PC-3 (cell line): Measurements from ENCODE around the gene SERTAD1. TPM values are rescaled to one million over a fixed set of nuclear protein-coding genes. Genes with fewer than 3 reads are reported as not detected.

Experiments used
- ATAC-seq: fragments of 200-7000 bp; cut with Tn5 transposase; 2 replicates; pipeline ENCODE4 v1.9.1; 2020; ENCODE audit warnings: mild to moderate bottlenecking, moderate library complexity
- BruUV-seq: library from RNA; stranded (reverse); fragments of 400-500 nt; replicated peaks from 2 replicates; lab custom pipeline; 2021; lab: Mats Ljungman, UMichigan
- CTCF ChIA-PET: fragments of 300-600 bp; sonication (Branson Sonifier 250); formaldehyde crosslinking; loops from one replicate; lab custom pipeline; 2022; ENCODE audit warnings: antibody characterized with exemption; lab: Charles Lee
- POLR2A ChIA-PET: fragments of 300-600 bp; sonication (Branson Sonifier 250); formaldehyde crosslinking; loops from one replicate; lab custom pipeline; 2022; ENCODE audit warnings: antibody characterized with exemption; ENCODE audit not compliant: unreplicated experiment; lab: Charles Lee
- DNase-seq: peaks from one replicate; pipeline ENCODE4 v3.0.0-alpha.2; 2015
- H2AFZ ChIP-seq: fragments of 300-600 bp; sonication (generic); 2 replicates; pipeline ENCODE4 v1.6.0; 2016; ENCODE audit warnings: antibody characterized with exemption, low read length
- H3F3A ChIP-seq: fragments of 300-600 bp; sonication (generic); one replicate; pipeline ENCODE4 v1.6.0; 2017; ENCODE audit warnings: antibody characterized with exemption, low read length, control low read depth, mild to moderate bottlenecking; ENCODE audit not compliant: unreplicated experiment
- H3K27ac ChIP-seq: fragments of 300-600 bp; sonication (generic); 2 replicates; pipeline ENCODE4 v1.5.1; 2016; ENCODE audit warnings: mild to moderate bottlenecking, low read length
- H3K27me3 ChIP-seq: fragments of 300-600 bp; sonication (generic); 2 replicates; pipeline ENCODE4 v1.6.1; 2016; ENCODE audit warnings: low read length, mixed read lengths
- H3K36me3 ChIP-seq: fragments of 300-600 bp; sonication (generic); 2 replicates; pipeline ENCODE4 v1.6.1; 2016; ENCODE audit warnings: low read depth, mixed run types, low read length, mixed read lengths
- H3K4me1 ChIP-seq: fragments of 300-600 bp; sonication (generic); 2 replicates; pipeline ENCODE4 v1.5.1; 2016; ENCODE audit warnings: low read length; ENCODE audit not compliant: insufficient read depth
- H3K4me2 ChIP-seq: fragments of 300-600 bp; sonication (generic); 2 replicates; pipeline ENCODE4 v1.6.0; 2016; ENCODE audit warnings: low read length
- H3K4me3 ChIP-seq: fragments of 300-600 bp; sonication (generic); 2 replicates; pipeline ENCODE4 v1.5.1; 2016; ENCODE audit warnings: mild to moderate bottlenecking, low read length, mixed read lengths
- H3K79me2 ChIP-seq: fragments of 300-600 bp; sonication (generic); 2 replicates; pipeline ENCODE4 v1.6.1; 2017; ENCODE audit warnings: low read length, mixed read lengths
- H3K9ac ChIP-seq: fragments of 300-600 bp; sonication (generic); 2 replicates; pipeline ENCODE4 v1.6.0; 2016; ENCODE audit warnings: mild to moderate bottlenecking, low read length
- H3K9me2 ChIP-seq: fragments of 300-600 bp; sonication (generic); replicated peaks from 2 replicates; pipeline ENCODE4 v1.6.1; 2016; ENCODE audit warnings: mixed run types, low read length, mixed read lengths
- H3K9me3 ChIP-seq: fragments of 300-600 bp; sonication (generic); 2 replicates; pipeline ENCODE4 v1.6.1; 2016; ENCODE audit warnings: low read length, mixed read lengths
- H4K20me1 ChIP-seq: fragments of 300-600 bp; sonication (generic); 2 replicates; pipeline ENCODE4 v1.6.1; 2016; ENCODE audit warnings: low read length, mixed read lengths
- CTCF ChIP-seq: fragments of 300-600 bp; sonication (generic); conservative IDR thresholded peaks from 2 replicates; pipeline ENCODE4 v1.5.1; 2017; ENCODE audit warnings: antibody characterized with exemption, low read depth, mild to moderate bottlenecking, low read length
- EZH2 ChIP-seq: fragments of 300-600 bp; sonication (generic); IDR thresholded peaks from one replicate; pipeline ENCODE4 v1.6.1; 2017; ENCODE audit warnings: antibody characterized with exemption, mild to moderate bottlenecking, low read length; ENCODE audit not compliant: unreplicated experiment
- EZH2phosphoT487 ChIP-seq: fragments of 300-600 bp; sonication (generic); IDR thresholded peaks from 2 replicates; pipeline ENCODE4 v1.6.1; 2018; ENCODE audit warnings: mild to moderate bottlenecking, antibody characterized with exemption, low read length, borderline replicate concordance
- intact Hi-C: fragments of 100-400 bp; cut with micrococcal nuclease; formaldehyde crosslinking; loops from 2 replicates; pipeline ENCODE4 v1.9.0; 2023
- total RNA-seq: library from RNA; depleted of rRNA; stranded (reverse); fragments of >200 nt; gene quantifications from 2 replicates; pipeline ENCODE4 v1.2.3, GENCODE V29; 2014

SERTAD1 gene
- total RNA-seq, 1 experiment from 2014 or later = 16.8 TPM

DNA sequence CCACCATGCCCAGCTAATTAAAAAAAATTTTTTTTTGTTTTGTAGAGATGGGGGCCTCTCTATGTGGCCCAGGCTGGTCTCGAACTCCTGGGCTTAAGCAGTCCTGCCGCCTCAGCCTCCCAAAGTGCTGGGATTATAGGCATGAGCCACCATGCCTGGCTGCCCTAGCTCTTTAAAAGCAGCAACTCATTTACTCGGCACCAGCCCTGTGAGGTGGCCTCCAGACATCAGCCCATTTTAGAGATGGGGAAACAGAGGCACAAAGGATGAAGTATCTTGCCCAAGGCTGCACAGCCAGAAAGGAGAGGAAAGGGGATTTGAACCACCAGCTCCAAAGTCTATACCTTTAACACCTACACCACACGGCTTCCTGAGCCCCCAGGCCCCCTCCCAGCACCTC is 12.9 kb downstream of the SERTAD1 start:
- H3K4me3 ChIP-seq = no peak overlapping the region
- CTCF ChIA-PET = no interaction called here
- H3K4me2 ChIP-seq = no peak overlapping the region
- H3K27me3 ChIP-seq = no peaks in the 10 kb centered on the region
- POLR2A ChIA-PET = no interaction called here
- H3K4me1 ChIP-seq = no peaks in the 10 kb centered on the region
- ATAC-seq (no peak), DNase-seq (no peak)
- H3K9ac ChIP-seq = no peak overlapping the region
- no peaks in the 10 kb centered on the region for H3K9me2 ChIP-seq
- H4K20me1 ChIP-seq = no peaks in the 10 kb centered on the region
- H3K27ac ChIP-seq = no peak overlapping the region
- H3K36me3 ChIP-seq = no peaks in the 10 kb centered on the region
- no peaks in the 10 kb centered on the region for H3K79me2 ChIP-seq
- intact Hi-C loops = no loop called here
- H3K9me3 ChIP-seq = no peaks in the 10 kb centered on the region
- no peaks in the 10 kb centered on the region for H3F3A ChIP-seq
- BruUV-seq = no TSS peak
- TF ChIP-seq CTCF (no peak), EZH2phosphoT487 (no peak), EZH2 (no peak)
- no peak overlapping the region for H2AFZ ChIP-seq

GRCh38 chr19:40411958-40412499 is 13.8 kb downstream of the SERTAD1 start:
- DNase-seq (no peak), ATAC-seq (no peak)
- POLR2A ChIA-PET = no interaction called here
- H3F3A ChIP-seq = no peaks in the 10 kb centered on the region
- CTCF ChIA-PET = no interaction called here
- H3K27me3 ChIP-seq = no peaks in the 10 kb centered on the region
- no peak overlapping the region for H3K27ac ChIP-seq
- no TSS peak for BruUV-seq
- no peaks in the 10 kb centered on the region for H3K36me3 ChIP-seq
- TF ChIP-seq CTCF (no peak), EZH2 (no peak), EZH2phosphoT487 (no peak)
- no peaks in the 10 kb centered on the region for H3K79me2 ChIP-seq
- H3K4me1 ChIP-seq = no peaks in the 10 kb centered on the region
- no peak overlapping the region for H3K4me2 ChIP-seq
- H3K4me3 ChIP-seq = no peak overlapping the region
- no peaks in the 10 kb centered on the region for H3K9me2 ChIP-seq
- H3K9ac ChIP-seq = no peak overlapping the region
- no peak overlapping the region for H2AFZ ChIP-seq
- no peaks in the 10 kb centered on the region for H3K9me3 ChIP-seq
- no peaks in the 10 kb centered on the region for H4K20me1 ChIP-seq
- intact Hi-C loops = no loop called here

DNA sequence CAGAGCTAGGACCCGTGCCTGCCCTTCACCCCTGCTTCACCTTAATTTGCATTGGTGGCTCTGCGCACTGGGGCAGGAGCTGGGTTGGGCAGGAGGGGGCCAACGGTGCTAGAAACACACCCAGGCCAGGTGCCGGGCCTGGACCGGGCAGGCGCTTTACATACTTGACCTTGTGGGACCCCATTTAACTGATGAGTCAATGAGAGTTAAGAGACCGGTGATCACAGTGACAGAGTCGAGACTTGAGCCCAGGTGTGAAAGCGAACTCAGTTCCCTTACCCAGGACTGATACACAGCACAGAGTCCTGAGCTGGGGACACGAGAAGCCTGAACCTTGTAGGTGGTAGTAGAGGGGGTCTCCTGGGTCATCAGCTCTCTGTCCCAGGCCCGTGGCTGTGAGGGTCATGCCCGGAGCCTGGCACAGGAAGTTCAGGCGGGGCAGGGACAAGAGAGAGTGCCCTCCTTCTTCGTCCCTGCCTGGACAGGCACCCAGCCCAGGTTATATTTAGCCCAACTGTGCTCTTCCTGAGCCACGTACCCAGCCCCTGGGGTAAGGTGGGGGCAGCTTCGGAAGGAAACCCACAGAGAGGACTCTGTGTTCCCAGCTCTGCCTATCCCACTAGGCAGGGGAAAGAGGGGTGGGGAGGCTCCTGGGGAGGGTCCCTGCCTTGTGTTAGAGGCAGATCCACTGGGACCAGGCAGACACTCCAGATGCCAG is 14.5 kb downstream of the SERTAD1 start:
- DNase-seq = no peak
- ChIA-PET CTCF (no interaction called here), POLR2A (no interaction called here)
- no peak for ATAC-seq
- no peaks in the 10 kb centered on the region for H3K4me1 ChIP-seq
- no TSS peak for BruUV-seq
- no peak for TF ChIP-seq EZH2phosphoT487
- no peak for TF ChIP-seq CTCF
- no peak for TF ChIP-seq EZH2
- H3K9ac ChIP-seq = no peak overlapping the region
- H3K27ac ChIP-seq = no peak overlapping the region
- no peaks in the 10 kb centered on the region for H3F3A ChIP-seq
- H4K20me1 ChIP-seq = no peaks in the 10 kb centered on the region
- H3K79me2 ChIP-seq = no peaks in the 10 kb centered on the region
- no peaks in the 10 kb centered on the region for H3K27me3 ChIP-seq
- H3K4me3 ChIP-seq = no peak overlapping the region
- H3K9me3 ChIP-seq = no peaks in the 10 kb centered on the region
- no peaks in the 10 kb centered on the region for H3K9me2 ChIP-seq
- H3K4me2 ChIP-seq = no peak overlapping the region
- intact Hi-C loops = no loop called here
- H2AFZ ChIP-seq = no peak overlapping the region
- H3K36me3 ChIP-seq = no peaks in the 10 kb centered on the region
